ENCODE data around the gene NDUFC2.

DNA sequence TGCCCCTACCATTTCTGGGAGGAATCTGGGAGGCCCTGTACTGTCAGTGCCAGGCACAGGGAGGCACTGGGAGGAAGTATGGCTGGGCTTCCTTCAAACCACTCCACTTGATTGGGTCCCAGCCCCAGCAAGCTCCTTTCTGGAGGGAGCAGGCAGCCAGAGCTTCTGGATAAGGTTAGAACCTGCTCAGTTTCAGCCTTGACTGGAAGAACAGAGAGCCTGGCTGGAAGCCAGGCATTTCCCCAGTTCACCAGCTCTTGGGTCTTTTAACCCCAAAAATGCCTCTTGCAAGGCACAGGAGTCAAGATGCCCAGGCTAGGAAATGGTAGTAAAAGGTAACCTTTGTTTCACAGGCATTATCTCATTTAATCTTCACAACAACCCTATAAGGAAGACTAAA lies 47.6 kb downstream of the NDUFC2 start:
- TF ChIP-seq, protein P1, sequence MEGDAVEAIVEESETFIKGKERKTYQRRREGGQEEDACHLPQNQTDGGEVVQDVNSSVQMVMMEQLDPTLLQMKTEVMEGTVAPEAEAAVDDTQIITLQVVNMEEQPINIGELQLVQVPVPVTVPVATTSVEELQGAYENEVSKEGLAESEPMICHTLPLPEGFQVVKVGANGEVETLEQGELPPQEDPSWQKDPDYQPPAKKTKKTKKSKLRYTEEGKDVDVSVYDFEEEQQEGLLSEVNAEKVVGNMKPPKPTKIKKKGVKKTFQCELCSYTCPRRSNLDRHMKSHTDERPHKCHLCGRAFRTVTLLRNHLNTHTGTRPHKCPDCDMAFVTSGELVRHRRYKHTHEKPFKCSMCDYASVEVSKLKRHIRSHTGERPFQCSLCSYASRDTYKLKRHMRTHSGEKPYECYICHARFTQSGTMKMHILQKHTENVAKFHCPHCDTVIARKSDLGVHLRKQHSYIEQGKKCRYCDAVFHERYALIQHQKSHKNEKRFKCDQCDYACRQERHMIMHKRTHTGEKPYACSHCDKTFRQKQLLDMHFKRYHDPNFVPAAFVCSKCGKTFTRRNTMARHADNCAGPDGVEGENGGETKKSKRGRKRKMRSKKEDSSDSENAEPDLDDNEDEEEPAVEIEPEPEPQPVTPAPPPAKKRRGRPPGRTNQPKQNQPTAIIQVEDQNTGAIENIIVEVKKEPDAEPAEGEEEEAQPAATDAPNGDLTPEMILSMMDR (conservative IDR thresholded peaks at IDR 0.05 in 1 of 2, IDR thresholded peaks at IDR 0.05 in 1 of 2; ENCODE audit: low read depth in 1 of 2, low read length in 2 of 2): no peak
- no peak for TF ChIP-seq EZH2 (IDR thresholded peaks at IDR 0.05; ENCODE audit: low read length, missing control alignments)
